Endothelial cell of umbilical vein (primary cell): ENCODE data around the gene ARF1.

Experiments
- CTCF ChIP-seq, 2 donors: IDR thresholded peaks; 1 replicate in 1 of 2; 2 replicates in 1 of 2; pipeline ENCODE4 v1.5.1; 2011; ENCODE audit warnings: low read length in 2 of 2, mild to moderate bottlenecking in 2 of 2, moderate library complexity in 2 of 2, control low read depth in 1 of 2, inconsistent platforms in 1 of 2, low read depth in 1 of 2; ENCODE audit not compliant: insufficient read depth in 1 of 2; ENCODE audit errors: extremely low read depth in 1 of 2
- EZH2 ChIP-seq: IDR thresholded peaks from 2 replicates; pipeline ENCODE4 v1.6.1; 2012; ENCODE audit warnings: borderline replicate concordance, low read depth, mild to moderate bottlenecking, moderate library complexity, low read length, inconsistent platforms; ENCODE audit not compliant: severe bottlenecking
- JUN ChIP-seq: IDR thresholded peaks from 2 replicates; pipeline ENCODE4 v1.6.1; 2011; ENCODE audit warnings: borderline replicate concordance, low read depth; ENCODE audit not compliant: insufficient read length, insufficient read depth
- POLR2A ChIP-seq: IDR thresholded peaks from 2 replicates; pipeline ENCODE4 v1.6.1; 2012; ENCODE audit warnings: low read depth, mild to moderate bottlenecking, control low read depth, low read length
- POLR2AphosphoS5 ChIP-seq: IDR thresholded peaks from 2 replicates; pipeline ENCODE4 v1.6.1; 2012; ENCODE audit warnings: low read depth, mild to moderate bottlenecking, control low read depth, low read length, moderate library complexity; ENCODE audit not compliant: insufficient read depth
- TF ChIP-seq, protein P1 (sequence below): IDR thresholded peaks from 2 replicates; pipeline ENCODE4 v1.6.1; 2011; ENCODE audit not compliant: insufficient read depth, insufficient read length

DNA sequence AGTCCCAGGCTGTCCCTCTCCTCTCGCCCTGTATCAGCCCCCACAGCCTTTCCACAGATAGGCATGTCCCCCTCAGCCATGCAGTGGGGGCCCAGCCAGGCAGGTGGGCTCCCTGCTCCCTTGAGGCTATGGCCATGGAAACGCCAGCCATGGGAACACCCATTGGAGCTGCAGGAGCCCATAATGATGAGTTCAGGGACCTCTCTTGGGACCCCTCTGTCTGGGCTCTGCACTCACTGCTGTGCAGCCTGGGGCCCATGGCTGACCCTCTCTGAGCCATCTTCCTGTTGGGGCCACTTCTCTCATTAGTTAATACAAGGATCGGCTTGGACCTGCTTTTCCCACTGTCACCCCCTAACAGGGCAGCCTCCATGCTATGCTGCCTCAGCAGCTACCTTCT is 42.5 kb upstream of the ARF1 start:
- TF ChIP-seq POLR2A = no peak
- no peak for TF ChIP-seq CTCF (IDR thresholded peaks at IDR 0.05; ENCODE audit: extremely low read depth in 1 of 2, insufficient read depth in 1 of 2, low read depth in 1 of 2, low read length in 2 of 2)
- no peak for TF ChIP-seq JUN
- TF ChIP-seq POLR2AphosphoS5 = no peak
- TF ChIP-seq EZH2 = no peak
- TF ChIP-seq, protein P1, sequence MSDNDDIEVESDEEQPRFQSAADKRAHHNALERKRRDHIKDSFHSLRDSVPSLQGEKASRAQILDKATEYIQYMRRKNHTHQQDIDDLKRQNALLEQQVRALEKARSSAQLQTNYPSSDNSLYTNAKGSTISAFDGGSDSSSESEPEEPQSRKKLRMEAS = no peak
